ENCODE results near the gene INPP4A.

The INPP4A gene

DNA sequence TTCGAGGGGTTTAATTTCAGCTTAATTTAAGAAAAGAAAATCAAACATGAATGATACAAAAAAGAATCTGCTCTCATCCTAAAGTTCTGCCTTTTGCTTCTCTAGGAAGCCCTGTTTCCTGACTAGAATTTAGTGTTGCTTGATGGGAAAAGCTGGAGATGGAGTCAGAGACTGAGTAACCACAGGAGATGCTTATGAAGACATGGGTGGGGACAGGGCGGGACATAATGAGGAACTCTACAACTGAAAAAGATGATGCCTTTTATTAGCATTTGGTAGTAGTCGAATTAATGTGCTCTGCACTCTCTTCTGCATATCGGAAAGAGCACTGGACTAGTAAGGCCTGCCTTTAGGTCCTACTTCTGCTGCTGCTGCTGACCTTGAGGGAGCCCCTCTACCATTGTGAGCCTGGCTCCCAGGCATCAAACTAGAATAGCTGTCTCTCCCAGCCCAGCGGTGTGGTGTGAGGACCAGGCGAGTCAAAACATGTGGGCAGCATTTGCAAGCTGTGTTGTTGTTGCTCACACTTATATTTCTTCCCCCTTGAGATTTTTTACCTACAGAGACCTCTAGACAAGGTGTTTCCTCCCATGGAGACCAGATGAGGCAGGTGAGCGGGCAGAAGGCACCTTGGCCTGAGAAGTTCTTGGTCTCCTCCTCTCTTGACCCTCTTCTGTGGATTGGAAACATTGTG, 61.5 kb downstream of the INPP4A start:
- Histone ChIP-seq H3K27ac (replicated peaks) (peak overlapping the region; percentile 76), H3K4me3 (replicated peaks; ENCODE audit: insufficient read depth, low read length) (no peak overlapping the region), H3K27me3 (ENCODE audit: insufficient read depth, poor library complexity, severe bottlenecking) (no peaks in the 10 kb centered on the region)
- TF ChIP-seq GABPA (IDR thresholded peaks at IDR 0.05; ENCODE audit: low read depth) (no peak), SPI1 (IDR thresholded peaks at IDR 0.05; ENCODE audit: borderline replicate concordance, low read depth) (no peak), POLR2AphosphoS5 (IDR thresholded peaks at IDR 0.05; ENCODE audit: low read depth) (no peak)
- TF ChIP-seq, protein P1, sequence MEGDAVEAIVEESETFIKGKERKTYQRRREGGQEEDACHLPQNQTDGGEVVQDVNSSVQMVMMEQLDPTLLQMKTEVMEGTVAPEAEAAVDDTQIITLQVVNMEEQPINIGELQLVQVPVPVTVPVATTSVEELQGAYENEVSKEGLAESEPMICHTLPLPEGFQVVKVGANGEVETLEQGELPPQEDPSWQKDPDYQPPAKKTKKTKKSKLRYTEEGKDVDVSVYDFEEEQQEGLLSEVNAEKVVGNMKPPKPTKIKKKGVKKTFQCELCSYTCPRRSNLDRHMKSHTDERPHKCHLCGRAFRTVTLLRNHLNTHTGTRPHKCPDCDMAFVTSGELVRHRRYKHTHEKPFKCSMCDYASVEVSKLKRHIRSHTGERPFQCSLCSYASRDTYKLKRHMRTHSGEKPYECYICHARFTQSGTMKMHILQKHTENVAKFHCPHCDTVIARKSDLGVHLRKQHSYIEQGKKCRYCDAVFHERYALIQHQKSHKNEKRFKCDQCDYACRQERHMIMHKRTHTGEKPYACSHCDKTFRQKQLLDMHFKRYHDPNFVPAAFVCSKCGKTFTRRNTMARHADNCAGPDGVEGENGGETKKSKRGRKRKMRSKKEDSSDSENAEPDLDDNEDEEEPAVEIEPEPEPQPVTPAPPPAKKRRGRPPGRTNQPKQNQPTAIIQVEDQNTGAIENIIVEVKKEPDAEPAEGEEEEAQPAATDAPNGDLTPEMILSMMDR (IDR thresholded peaks at IDR 0.05; ENCODE audit: insufficient read depth, low read length), result no peak
- TF ChIP-seq, protein P2, sequence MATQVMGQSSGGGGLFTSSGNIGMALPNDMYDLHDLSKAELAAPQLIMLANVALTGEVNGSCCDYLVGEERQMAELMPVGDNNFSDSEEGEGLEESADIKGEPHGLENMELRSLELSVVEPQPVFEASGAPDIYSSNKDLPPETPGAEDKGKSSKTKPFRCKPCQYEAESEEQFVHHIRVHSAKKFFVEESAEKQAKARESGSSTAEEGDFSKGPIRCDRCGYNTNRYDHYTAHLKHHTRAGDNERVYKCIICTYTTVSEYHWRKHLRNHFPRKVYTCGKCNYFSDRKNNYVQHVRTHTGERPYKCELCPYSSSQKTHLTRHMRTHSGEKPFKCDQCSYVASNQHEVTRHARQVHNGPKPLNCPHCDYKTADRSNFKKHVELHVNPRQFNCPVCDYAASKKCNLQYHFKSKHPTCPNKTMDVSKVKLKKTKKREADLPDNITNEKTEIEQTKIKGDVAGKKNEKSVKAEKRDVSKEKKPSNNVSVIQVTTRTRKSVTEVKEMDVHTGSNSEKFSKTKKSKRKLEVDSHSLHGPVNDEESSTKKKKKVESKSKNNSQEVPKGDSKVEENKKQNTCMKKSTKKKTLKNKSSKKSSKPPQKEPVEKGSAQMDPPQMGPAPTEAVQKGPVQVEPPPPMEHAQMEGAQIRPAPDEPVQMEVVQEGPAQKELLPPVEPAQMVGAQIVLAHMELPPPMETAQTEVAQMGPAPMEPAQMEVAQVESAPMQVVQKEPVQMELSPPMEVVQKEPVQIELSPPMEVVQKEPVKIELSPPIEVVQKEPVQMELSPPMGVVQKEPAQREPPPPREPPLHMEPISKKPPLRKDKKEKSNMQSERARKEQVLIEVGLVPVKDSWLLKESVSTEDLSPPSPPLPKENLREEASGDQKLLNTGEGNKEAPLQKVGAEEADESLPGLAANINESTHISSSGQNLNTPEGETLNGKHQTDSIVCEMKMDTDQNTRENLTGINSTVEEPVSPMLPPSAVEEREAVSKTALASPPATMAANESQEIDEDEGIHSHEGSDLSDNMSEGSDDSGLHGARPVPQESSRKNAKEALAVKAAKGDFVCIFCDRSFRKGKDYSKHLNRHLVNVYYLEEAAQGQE (IDR thresholded peaks at IDR 0.05; ENCODE audit: insufficient replicate concordance, low read depth), result no peak
- peak in 1 of 2 experiments; percentile 37 for DNase-seq (ENCODE audit: low read depth in 1 of 2, low spot score in 1 of 2)

DNA sequence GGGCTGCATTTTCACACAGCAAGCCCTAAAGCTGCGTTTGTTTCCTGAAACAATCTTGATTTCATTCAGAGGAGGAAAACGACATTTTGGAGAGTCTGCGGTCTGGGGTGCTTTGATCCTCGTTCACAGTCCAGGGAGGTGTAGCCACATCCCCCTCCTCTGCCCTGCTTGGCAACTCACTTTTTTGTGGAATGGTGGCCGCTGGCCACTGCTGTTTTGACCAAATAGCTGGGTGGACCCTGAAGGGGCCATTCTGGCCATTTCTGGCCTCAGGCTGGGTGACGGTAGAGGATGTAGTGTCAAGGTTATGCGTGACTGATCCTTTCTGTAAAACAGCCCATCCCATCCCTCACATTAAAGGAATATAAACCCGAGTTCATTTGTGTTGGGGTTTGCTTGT, 62.2 kb downstream of the INPP4A start:
- no peak overlapping the region for H3K4me3 ChIP-seq (replicated peaks; ENCODE audit: insufficient read depth, low read length)
- no peak for DNase-seq (ENCODE audit: low read depth in 1 of 2, low spot score in 1 of 2)
- TF ChIP-seq POLR2AphosphoS5 (IDR thresholded peaks at IDR 0.05; ENCODE audit: low read depth) (no peak), GABPA (IDR thresholded peaks at IDR 0.05; ENCODE audit: low read depth) (no peak), SPI1 (IDR thresholded peaks at IDR 0.05; ENCODE audit: borderline replicate concordance, low read depth) (no peak)
- TF ChIP-seq, protein P1 (IDR thresholded peaks at IDR 0.05; ENCODE audit: insufficient read depth, low read length), result no peak
- TF ChIP-seq, protein P2 (IDR thresholded peaks at IDR 0.05; ENCODE audit: insufficient replicate concordance, low read depth), result no peak
- H3K27me3 ChIP-seq (ENCODE audit: insufficient read depth, poor library complexity, severe bottlenecking), result no peaks in the 10 kb centered on the region
- H3K27ac ChIP-seq (replicated peaks), result peak overlapping the region; percentile 76

DNA sequence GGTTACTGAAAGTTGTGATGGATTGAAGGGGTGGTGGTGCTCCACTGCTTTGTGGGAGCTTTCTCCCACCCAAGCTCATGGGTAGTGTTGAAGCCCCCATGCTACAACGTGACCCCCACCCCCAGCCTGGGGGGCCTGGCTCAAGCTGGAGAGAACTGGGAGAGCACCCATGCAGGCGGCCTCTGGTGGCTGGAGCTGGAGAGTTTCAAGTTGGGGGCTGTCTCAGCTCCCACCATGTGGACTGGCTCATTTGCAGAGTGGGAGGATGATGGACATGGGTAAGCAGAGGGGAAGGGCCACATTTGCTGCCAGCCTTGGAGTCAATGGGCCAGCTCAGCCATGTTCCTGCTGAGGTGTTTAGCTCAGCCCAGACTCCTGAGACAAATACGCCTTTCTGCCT, 62.8 kb downstream of the INPP4A start:
- H3K4me3 ChIP-seq (replicated peaks; ENCODE audit: insufficient read depth, low read length), result no peak overlapping the region
- TF ChIP-seq, protein P2 (IDR thresholded peaks at IDR 0.05; ENCODE audit: insufficient replicate concordance, low read depth), result no peak
- peak overlapping the region; percentile 76 for H3K27ac ChIP-seq (replicated peaks)
- no peaks in the 10 kb centered on the region for H3K27me3 ChIP-seq (ENCODE audit: insufficient read depth, poor library complexity, severe bottlenecking)
- no peak for DNase-seq (ENCODE audit: low read depth in 1 of 2, low spot score in 1 of 2)

Measured in HL-60 (cell line).